Measurements from ENCODE around the gene PCBP3.

PCBP3 gene

GRCh38 chr21:45991606-45992300 is 348.2 kb downstream of the PCBP3 start:
- no peak overlapping the region for H3K4me2 ChIP-seq (ENCODE audit: insufficient read depth, low read length)
- H3K9me3 ChIP-seq (ENCODE audit: insufficient read depth, low read length, severe bottlenecking) = no peaks in the 10 kb centered on the region
- no peak for DNase-seq
- no peak for ATAC-seq (ENCODE audit: insufficient read depth, low read depth)
- no peaks in the 10 kb centered on the region for H3K36me3 ChIP-seq (ENCODE audit: insufficient read depth, low read length)
- no peak overlapping the region for H2AFZ ChIP-seq (ENCODE audit: low read depth, low read length)
- no peaks in the 10 kb centered on the region; the same call in 1 of the 2 replicates for H4K20me1 ChIP-seq (ENCODE audit: insufficient read depth, low read length)
- H3K79me2 ChIP-seq (ENCODE audit: insufficient read depth, low read length) = no peaks in the 10 kb centered on the region
- H3K27ac ChIP-seq (ENCODE audit: low read length) = no peak overlapping the region
- H3K4me1 ChIP-seq (ENCODE audit: insufficient read depth, low read length) = no peaks in the 10 kb centered on the region
- no peaks in the 10 kb centered on the region for H3K27me3 ChIP-seq (ENCODE audit: insufficient read depth, low read length, poor library complexity)
- H3K9ac ChIP-seq (ENCODE audit: low read depth, low read length) = no peak overlapping the region
- no peak for TF ChIP-seq EZH2 (IDR thresholded peaks at IDR 0.05; ENCODE audit: borderline replicate concordance, low read depth, low read length, severe bottlenecking)
- no peak for TF ChIP-seq CTCF (IDR thresholded peaks at IDR 0.05; ENCODE audit: borderline replicate concordance, extremely low read depth, low read length, poor library complexity, severe bottlenecking)
- no peak overlapping the region for H3K4me3 ChIP-seq (ENCODE audit: low read depth in 1 of 2, low read length in 2 of 2)
